OCI-LY3 (cell line): ENCODE results near the gene CHD2.

Source experiments
- EZH2phosphoT487 ChIP-seq: fragments of 200-600 bp; shearing (Covaris generic); IDR thresholded peaks from 2 replicates; pipeline ENCODE4 v1.6.1; 2018; ENCODE audit warnings: antibody characterized with exemption, mixed run types, low read depth
- TF ChIP-seq, protein P1 (sequence below): fragments of 200-600, 300-600 bp; sonication (generic); IDR thresholded peaks from 2 replicates; pipeline ENCODE4 v1.5.1; 2014; ENCODE audit warnings: antibody characterized with exemption, low read length, low read depth

DNA sequence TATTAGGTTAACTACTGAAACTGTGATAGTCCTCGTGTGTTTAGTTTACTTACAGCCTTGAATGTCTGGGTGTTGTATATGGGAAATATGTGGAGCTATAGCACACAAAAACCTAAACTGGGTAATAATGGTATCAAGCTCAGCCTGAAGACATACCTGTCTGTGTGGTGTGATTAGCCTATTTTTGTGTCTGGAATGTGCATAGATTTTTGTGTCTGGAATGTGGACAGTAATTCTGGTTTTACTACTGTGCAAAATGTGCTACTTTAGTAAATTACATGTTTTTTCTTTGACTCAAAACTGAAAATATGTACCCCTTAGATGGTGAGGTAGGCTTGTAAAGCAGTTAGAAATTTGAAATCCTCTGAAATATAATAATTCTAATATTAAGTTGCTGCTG lies 43.5 kb downstream of the CHD2 start:
- TF ChIP-seq, protein P1, sequence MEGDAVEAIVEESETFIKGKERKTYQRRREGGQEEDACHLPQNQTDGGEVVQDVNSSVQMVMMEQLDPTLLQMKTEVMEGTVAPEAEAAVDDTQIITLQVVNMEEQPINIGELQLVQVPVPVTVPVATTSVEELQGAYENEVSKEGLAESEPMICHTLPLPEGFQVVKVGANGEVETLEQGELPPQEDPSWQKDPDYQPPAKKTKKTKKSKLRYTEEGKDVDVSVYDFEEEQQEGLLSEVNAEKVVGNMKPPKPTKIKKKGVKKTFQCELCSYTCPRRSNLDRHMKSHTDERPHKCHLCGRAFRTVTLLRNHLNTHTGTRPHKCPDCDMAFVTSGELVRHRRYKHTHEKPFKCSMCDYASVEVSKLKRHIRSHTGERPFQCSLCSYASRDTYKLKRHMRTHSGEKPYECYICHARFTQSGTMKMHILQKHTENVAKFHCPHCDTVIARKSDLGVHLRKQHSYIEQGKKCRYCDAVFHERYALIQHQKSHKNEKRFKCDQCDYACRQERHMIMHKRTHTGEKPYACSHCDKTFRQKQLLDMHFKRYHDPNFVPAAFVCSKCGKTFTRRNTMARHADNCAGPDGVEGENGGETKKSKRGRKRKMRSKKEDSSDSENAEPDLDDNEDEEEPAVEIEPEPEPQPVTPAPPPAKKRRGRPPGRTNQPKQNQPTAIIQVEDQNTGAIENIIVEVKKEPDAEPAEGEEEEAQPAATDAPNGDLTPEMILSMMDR, result no peak
- TF ChIP-seq EZH2phosphoT487, result no peak
